VCaP (cell line): ENCODE results near the gene MANSC1.
A peak's percentile ranks its signal among the peaks of the same experiment; 100 is the strongest.

ENCODE experiments used
- H3K27ac ChIP-seq: fragments of 450-650 bp; 2 replicates; pipeline ENCODE4 v1.5.1; 2017
- TF ChIP-seq, protein P1 (sequence below): fragments of 450-650 bp; conservative IDR thresholded peaks from 2 replicates; pipeline ENCODE4 v1.5.1; 2017; ENCODE audit warnings: mild to moderate bottlenecking, moderate library complexity

The MANSC1 gene

DNA sequence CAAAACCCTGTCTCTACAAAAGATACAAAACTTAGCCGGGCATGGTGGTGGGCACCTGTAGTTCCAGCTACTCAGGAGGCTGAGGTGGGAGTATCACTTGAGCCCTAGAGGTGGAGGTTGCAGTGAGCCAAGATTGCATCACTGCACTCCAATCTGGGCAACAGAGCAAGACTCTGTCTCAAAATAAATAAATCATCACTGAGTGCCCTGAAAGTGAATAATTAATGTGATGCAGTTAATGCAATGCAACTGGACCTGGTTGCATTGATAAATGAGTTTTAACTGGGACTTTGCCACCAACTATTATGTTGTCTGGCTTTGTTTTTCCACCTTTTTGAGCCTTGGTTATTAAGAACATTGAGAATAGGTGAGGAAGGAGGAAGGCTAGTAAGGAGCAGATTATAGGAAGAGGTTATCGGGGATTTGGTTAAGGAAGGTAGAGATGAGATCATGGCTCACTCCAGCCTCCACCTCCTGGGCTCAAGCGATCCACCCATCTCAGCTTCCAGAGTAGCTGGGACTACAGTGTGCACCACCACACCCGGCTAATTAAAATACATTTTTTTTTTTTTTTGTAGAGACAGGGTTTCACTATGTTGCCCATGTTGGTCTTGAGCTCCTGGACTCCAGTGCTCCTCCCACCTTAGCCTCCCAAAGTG is 14.9 kb upstream of the MANSC1 start:
- TF ChIP-seq, protein P1, sequence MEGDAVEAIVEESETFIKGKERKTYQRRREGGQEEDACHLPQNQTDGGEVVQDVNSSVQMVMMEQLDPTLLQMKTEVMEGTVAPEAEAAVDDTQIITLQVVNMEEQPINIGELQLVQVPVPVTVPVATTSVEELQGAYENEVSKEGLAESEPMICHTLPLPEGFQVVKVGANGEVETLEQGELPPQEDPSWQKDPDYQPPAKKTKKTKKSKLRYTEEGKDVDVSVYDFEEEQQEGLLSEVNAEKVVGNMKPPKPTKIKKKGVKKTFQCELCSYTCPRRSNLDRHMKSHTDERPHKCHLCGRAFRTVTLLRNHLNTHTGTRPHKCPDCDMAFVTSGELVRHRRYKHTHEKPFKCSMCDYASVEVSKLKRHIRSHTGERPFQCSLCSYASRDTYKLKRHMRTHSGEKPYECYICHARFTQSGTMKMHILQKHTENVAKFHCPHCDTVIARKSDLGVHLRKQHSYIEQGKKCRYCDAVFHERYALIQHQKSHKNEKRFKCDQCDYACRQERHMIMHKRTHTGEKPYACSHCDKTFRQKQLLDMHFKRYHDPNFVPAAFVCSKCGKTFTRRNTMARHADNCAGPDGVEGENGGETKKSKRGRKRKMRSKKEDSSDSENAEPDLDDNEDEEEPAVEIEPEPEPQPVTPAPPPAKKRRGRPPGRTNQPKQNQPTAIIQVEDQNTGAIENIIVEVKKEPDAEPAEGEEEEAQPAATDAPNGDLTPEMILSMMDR, result no peak
- no peak overlapping the region for H3K27ac ChIP-seq

DNA sequence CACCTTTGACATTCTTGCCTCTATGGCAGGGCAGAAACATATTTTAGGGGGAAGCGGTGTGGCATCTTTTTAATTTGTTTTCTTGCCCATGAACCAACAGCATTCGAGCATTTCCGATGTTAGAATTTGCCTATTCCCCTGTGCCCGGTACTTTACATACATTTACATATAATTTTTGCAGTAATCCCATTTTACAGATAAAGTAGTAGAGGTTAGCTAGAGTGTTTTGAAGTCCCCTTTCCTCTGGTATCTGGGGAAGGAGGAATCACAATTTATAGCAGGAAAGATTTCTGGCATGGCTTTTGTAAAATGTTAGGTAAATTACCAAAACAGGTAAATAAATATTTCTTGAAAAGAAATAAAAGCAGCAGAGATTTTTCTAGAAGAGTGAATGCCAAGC is 8.5 kb upstream of the MANSC1 start:
- TF ChIP-seq, protein P1, result no peak
- H3K27ac ChIP-seq, result peak overlapping the region; percentile 94

DNA sequence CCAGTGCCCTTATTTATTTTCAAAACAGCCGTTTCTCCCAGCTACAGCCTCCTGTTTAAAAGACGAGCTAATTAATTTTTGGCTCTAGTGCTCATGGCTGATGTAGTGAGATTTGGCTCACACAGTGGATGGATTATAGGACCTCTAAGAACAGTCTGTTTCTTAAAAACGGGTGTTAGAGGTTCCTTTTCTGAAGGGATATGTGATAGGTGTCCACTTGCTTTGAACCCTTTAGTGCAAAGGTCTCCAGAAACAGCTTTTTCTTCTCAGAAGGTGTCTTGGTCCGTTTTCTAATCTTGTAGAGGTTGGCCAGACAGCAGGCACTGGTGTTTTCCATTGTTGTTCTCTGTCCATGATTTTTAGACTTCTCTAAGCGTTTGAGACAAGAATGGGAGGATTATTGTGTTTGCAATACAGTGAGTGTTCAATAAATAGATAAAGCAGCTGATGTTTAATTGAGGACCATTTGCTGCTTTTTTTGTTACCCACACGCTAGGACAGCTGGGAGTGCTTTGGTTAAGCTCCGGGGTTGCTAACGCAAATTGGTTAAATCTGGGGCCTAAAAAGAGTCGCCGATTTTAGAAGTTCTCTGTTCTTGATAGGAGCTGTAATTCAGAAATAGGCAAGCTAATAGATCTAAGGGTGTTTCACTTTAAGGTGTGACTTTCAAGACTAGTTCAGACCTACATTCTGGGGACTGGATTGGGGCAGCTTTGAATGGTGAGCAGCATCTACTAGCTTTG is 7.8 kb upstream of the MANSC1 start:
- TF ChIP-seq, protein P1, result no peak
- peak overlapping the region; percentile 94 for H3K27ac ChIP-seq

DNA sequence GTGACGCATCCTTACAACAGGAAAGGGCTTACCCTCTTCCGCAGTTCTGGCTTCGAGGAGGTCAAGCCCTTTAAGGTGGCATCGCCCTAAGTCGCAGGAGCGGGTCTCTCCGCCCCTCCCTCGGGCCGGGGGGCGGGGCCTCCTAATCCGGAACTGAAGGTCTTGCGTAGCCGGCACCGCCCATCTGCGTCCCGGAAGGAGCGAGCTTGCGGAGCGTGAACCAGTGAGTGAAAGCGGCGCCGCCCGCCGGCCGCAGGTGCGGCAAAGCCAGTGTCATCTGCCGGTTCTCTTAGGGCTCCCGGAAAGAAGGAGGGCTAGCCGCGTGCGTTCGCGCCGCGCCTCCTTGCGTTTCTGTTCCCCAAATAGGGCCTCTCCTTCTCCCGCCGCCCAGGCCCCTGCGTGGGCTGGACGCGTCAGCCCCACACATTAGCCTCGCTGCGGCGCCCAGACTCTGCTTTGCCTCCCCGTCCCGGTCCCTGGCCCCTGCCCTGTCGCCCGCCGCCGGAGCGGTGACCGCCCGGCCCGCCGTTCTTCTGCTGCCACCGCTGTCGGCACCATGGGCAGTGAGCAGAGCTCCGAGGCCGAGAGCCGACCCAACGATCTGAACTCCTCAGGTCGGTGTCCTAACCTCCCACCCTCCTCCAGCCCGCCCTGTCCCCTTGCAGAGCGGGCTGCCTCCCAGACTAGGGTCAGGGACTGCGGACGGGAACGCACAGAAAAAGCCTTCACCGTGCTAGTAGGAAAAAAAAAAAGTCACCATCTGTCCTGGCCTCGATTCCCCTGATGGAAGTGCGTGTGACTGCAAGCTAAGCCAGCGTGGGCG is 7.1 kb upstream of the MANSC1 start, which contains the start of gene BORCS5:
Gene BORCS5 (plus strand): TSS at position 183 of the 823 bp plus-strand sequence. CDS start 374 bp downstream, at position 557.
- TF ChIP-seq, protein P1, result peak; percentile 43
- peak within 1 kb of the TSS; percentile 94 for H3K27ac ChIP-seq

DNA sequence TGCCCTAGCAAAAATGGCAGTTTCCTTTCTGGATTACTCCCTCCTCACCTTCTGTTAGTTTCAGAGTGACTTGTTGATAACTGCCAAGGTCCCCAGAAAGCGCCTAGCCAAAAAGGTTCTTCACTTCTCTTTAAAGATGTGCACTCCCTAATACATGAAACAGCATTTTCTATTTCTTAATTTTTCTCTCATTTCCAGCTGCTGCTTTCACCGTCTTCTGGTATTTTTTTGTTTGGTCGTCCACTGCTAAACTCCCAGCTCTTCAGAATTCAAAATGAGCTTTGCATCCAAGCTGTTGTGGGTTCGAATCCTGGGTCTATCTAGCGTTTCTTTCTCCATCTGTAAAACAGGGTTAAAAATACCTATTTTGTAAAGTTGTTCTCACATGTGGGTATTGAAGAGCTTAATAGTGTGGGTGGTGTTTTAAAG is 6.4 kb upstream of the MANSC1 start:
- H3K27ac ChIP-seq, result peak overlapping the region; percentile 94
- TF ChIP-seq, protein P1, result no peak

DNA sequence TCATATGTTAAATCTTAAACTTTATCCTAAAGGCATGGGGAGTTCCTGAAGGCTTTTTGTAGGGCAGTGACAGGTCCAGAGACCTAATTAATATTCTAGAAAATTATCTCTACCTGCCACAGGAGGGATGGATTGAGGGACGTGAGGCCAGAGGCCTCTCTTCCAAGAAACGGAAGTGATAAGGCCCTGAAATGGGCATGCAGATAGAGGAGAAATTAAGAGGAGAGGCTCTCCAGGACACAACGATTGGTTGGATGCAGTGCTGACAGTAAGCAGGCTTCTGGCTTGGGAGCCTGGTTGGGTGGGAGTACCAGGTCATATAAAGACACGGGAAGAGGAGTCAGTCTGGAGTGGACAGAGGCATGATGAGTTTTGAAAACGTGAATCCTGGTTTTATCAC is 3.8 kb upstream of the MANSC1 start:
- TF ChIP-seq, protein P1, result no peak
- H3K27ac ChIP-seq, result no peak overlapping the region

DNA sequence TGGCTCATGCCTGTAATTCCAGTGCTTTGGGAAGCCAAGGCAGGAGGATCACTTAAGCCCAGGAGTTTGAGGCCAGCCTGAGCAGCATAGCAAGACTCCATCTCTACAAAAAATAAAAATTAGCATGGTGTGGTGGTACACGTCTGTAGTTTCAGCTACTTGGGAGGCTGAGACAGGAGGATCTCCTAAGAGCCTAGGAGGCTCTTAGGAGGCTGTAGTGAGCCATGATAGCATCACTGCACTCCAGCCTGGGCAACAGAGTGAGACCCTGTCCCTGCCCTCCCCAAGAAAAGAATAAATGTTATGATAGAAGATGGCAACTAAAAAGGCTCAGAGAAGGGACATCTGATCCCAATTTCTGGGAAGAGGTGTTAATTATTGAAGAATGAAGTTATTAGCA is 3.2 kb upstream of the MANSC1 start:
- no peak overlapping the region for H3K27ac ChIP-seq
- TF ChIP-seq, protein P1, result no peak

DNA sequence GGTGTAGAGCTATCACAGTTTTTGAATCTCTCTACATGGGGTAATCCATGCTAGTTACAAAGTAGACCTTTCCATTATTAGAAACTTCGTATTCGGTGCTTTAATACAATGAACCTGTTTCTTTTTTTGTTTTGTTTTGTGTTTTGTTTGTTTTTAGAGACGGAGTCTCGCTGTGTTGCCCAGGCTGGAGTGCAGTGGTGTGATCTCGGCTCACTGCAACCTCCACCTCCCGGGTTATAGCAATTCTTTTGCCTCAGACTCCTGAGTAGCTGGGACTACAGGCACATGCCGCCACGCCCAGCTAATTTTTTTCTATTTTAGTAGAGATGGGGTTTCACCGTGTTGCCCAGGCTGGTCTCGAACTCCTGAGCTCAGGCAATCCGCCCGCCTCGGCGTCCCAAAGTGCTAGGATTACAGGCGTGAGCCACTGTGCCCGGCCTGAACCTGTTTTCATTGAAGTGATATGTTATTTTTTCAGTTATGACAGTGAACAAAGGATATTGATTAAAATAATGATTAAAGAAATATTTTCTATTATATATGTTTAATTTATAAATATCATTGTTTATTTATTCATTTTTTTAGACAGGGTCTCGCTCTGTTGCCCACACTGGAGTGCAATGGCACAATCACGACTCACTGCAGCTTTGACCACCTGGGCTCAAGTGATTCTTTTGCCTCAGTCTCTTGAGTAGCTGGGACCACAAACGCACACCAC is 1.6 kb upstream of the MANSC1 start:
- H3K27ac ChIP-seq, result peak overlapping the region; percentile 97
